Measurements from ENCODE around the gene NOL12.
"Not testable (repeated sequence)": the region's sequence is repeated elsewhere in the genome, so short reads cannot be mapped to it uniquely, and the experiment has no call there.

Gene NOL12

GRCh38 chr22:37686002-37686982, at the start of gene NOL12:
NOL12 (plus strand) TSS chr22:37686343; CDS start chr22:37686393, 50 bp downstream.
- DNase-seq: peak; percentile 72

GRCh38 chr22:37636949-37637273, 49.2 kb upstream of the NOL12 start:
- no peak for DNase-seq

- DNase-seq: no peak
Measured at GRCh38 chr22:37638391-37639069, 47.6 kb upstream of the NOL12 start.

- no peak for DNase-seq
Measured at GRCh38 chr22:37639070-37639760, 46.9 kb upstream of the NOL12 start, which contains the start of gene SH3BP1. SH3BP1 (plus strand) TSS chr22:37639669; CDS start chr22:37639788, 119 bp downstream.

GRCh38 chr22:37639771-37640590, 46.2 kb upstream of the NOL12 start:
- DNase-seq: no peak

GRCh38 chr22:37640591-37641560, 45.3 kb upstream of the NOL12 start:
- no peak for DNase-seq

- DNase-seq: no peak
Measured at GRCh38 chr22:37641561-37641949, 44.6 kb upstream of the NOL12 start.

GRCh38 chr22:37643225-37643847, 42.8 kb upstream of the NOL12 start:
- DNase-seq: peak; percentile 15

GRCh38 chr22:37647317-37647716, 38.8 kb upstream of the NOL12 start:
- no peak for DNase-seq

GRCh38 chr22:37647928-37648327, 38.2 kb upstream of the NOL12 start:
- no peak for DNase-seq

- no peak for DNase-seq
Measured at GRCh38 chr22:37650463-37651136, 35.5 kb upstream of the NOL12 start.

- DNase-seq: no peak
Measured at GRCh38 chr22:37654563-37655251, 31.4 kb upstream of the NOL12 start.

- DNase-seq: no peak
Measured at GRCh38 chr22:37655252-37655563, 30.9 kb upstream of the NOL12 start.

GRCh38 chr22:37656583-37656982, 29.6 kb upstream of the NOL12 start:
- DNase-seq: not testable (repeated sequence)

- DNase-seq: no peak
Measured at GRCh38 chr22:37657590-37658132, 28.5 kb upstream of the NOL12 start.

GRCh38 chr22:37658133-37659065, 27.7 kb upstream of the NOL12 start, which contains the start of gene PDXP:
PDXP (plus strand) TSS chr22:37658723; CDS start chr22:37658783, 60 bp downstream.
- DNase-seq: peak; percentile 99

GRCh38 chr22:37659066-37659896, 26.9 kb upstream of the NOL12 start:
- no peak for DNase-seq

Data from amniotic stem cell (primary cell).